DMS153 (cell line): Measurements from ENCODE around the gene POPDC2.

ENCODE experiments used
- DNase-seq: peaks from one replicate; lab custom pipeline; 2025; lab: John Stamatoyannopoulos, UW

Gene POPDC2

GRCh38 chr3:119641416-119641815 is 19.0 kb downstream of the POPDC2 start:
- DNase-seq = no peak

GRCh38 chr3:119639494-119640350 is 20.7 kb downstream of the POPDC2 start:
- DNase-seq = no peak

- no peak for DNase-seq
Observed at GRCh38 chr3:119637679-119638477, 22.5 kb downstream of the POPDC2 start.

GRCh38 chr3:119636891-119637611 is 23.3 kb downstream of the POPDC2 start:
- no peak for DNase-seq

DNA sequence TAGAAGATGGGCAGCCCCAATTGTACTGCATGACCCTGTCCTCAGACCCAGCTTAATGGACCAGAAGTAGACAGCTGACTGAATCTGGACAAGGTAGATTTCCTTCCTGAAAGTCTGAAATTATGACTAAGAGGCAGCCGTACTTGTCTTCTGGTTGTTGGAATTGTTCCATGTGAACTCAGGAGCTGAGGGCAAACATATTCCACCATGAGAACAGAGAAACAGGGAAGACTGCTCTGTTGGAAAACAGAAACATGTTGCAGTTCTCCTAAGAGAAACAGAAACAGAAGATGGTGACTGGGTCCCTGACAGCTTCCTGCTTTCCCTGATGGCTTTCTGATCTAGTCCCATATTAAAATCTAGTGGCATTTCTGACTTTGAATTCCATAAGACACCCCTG is 24.1 kb downstream of the POPDC2 start:
- DNase-seq = no peak

GRCh38 chr3:119635719-119636118 is 24.7 kb downstream of the POPDC2 start:
- DNase-seq = no peak

GRCh38 chr3:119632829-119633228 is 27.6 kb downstream of the POPDC2 start:
- no peak for DNase-seq

DNA sequence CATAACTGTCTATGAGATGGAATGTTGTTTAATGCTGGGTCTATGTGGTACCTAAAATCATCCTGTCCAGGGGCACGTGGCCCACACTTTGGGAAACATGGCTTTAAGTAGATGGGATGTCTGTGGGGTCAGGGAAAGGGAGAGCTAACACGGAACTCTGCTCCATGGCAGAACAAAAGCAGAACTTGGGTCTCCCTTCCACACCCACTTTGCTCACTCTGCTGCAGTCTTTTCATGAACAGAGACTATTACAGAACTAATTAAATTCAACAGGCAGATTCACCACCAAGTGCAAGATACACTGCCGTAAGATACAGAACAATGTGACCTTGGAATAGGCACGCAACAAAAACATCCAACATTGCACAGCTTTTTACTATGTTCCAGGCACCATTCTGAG is 28.2 kb downstream of the POPDC2 start:
- DNase-seq = no peak

DNA sequence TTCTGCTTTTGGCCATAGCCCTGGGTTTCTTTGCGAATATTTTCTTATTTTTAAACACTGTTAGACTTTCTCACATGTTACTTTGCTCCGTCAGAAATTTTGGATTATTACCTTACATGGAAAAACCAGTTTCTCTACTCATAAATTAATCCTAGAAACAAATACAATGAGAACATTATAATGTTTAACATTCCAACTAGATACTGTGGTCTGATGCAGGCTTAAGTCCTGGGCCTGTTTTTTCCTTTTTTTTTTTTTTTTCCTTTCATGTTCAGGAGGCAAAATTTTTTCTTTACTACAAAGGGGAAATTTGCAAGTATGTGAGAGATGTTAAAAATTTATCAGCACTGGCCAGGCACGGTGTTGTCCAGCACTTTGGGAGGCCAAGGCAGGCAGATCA is 28.9 kb downstream of the POPDC2 start:
- DNase-seq = no peak

DNA sequence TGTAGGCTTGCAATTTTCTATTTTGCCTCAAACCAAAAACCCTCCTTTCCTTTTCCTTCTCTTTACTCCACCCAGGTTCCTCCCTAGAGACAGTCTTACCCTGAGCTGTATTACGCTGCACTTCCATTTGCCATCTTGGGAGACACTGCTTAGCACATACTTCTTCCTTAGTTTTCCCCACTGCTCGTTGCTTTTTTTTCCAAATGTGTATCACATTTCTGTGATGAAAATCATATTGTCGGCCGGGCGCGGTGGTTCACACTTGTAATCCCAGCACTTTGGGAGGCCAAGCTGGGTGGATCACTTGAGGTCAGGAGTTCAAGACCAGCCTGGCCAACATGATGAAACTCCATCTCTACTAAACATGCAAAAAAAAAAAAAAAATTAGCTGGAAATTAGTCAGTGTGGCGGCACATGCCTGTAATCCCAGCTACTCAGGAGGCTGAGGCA is 29.5 kb downstream of the POPDC2 start:
- DNase-seq = no peak

DNA sequence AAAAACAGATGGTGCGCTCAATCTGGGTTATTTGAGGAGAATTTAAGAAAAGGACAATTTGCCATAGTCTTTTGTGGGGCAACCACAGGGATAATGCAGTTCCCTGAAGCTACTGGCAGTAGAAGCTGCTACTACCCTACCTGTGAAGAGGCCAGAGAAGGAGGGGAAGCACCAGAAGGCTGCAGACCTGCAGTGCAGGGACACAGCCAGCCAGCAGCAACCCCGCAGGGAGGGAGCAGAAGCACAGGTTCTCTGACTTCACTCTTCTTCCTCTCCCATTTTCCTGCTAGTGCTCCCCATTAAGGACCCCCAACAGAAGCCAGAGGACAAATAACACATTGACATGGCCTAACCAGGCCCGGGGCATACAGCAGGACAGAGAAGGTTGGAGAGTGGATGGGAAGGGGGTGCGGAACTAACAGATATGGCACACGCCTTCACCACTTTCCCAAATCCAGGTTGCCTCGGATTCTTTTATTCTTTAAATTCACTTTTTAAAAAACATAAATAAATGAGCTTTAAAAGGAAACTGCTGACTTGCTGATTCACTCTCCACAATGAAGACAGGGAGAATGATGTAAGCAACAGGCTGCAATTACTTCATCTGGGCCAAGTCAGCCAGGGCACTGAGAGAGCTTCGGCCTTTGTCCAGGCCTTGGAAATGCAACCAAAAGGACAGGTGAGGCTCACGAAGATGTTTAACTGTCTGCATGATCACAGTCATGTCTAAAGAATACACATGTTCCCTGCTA is 30.1 kb downstream of the POPDC2 start:
- DNase-seq = no peak

DNA sequence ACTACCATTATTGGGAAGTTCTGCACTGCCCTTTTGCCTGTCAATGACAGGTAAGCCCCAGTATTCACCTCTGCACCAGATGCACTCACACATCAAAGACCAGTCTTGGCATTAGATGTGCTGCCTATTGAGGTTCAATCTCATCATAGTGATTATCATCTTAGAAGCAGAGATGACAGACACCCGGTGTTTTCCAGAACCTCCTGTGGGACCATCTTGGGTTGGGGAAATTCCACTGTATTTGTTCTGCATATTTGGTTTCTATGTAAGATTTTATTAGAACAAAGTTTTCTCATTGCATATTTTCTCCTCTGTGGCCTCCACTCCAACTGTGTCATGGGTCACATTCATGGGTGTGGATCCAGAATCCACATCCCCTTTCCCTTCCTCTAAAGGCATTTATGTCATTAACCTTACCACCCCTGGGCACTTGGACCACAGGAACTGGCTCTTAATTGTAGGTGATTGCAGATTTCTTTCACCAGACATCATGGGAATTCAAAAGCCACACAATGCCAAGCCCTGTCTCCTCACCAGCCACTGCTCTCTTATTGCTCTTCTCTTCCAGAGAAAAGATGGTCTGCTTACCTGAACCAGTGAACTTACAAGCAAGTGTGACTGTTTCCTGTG is 31.5 kb downstream of the POPDC2 start:
- no peak for DNase-seq

DNA sequence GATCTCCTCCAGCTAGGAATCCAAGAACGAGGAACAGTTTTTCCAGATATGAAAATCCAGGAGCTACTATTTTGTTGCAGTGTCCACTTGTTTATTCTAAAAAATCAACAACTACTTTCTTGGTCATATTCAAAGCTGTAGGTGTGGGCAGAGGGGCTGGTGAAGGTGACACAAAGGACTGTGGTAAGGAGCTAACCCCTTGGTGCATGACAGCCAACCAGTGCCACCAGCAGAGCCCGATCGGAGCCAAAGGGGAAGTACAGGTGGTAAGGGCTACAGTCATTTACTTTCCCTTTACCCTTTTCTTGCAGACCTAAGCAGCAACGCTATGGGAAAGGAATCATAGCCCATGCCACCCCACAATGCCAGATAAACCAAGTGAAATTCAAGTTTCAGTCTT is 32.0 kb downstream of the POPDC2 start:
- no peak for DNase-seq

GRCh38 chr3:119627461-119627860 is 32.9 kb downstream of the POPDC2 start:
- no peak for DNase-seq

GRCh38 chr3:119626196-119626595 is 34.2 kb downstream of the POPDC2 start:
- no peak for DNase-seq

- DNase-seq = no peak
Observed at GRCh38 chr3:119625451-119626153, 34.8 kb downstream of the POPDC2 start.

- DNase-seq = no peak
Observed at GRCh38 chr3:119624002-119624720, 36.2 kb downstream of the POPDC2 start.

GRCh38 chr3:119620899-119621298 is 39.5 kb downstream of the POPDC2 start:
- DNase-seq = no peak

- DNase-seq = no peak
Observed at GRCh38 chr3:119619094-119619493, 41.3 kb downstream of the POPDC2 start.

DNA sequence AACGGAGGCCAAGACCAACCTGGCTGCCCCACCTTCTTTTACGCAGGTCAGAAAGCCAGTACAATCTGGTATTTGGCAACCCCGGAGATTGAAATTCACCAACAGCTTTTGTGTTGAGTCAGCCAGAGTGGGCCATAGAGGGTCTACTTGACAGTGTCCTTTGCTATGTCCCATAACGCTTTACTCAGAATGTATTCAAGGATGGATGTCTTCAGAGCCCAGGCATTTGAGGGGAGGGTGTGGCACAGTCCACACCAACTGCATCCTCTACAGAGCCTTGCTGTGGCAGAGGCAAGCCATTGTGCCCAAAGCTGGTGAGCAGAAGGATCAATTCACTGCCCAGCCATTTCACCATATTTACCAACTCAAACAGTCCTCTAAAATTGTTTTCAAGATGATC is 44.3 kb downstream of the POPDC2 start:
- no peak for DNase-seq
